Sciatic nerve (tissue), 2 donors: Measurements from ENCODE around the gene XIRP1. TPM values are rescaled to one million over a fixed set of nuclear protein-coding genes. Genes with fewer than 3 reads are reported as not detected.

ENCODE experiments used
- ATAC-seq: fragments of 200-7000 bp; cut with Tn5 transposase; one replicate; pipeline ENCODE4 v1.9.1; 2020; ENCODE audit warnings: mild to moderate bottlenecking, moderate library complexity
- DNase-seq: peaks from one replicate; pipeline ENCODE4 v3.0.0-alpha.2; 2020; ENCODE audit warnings: low spot score
- intact Hi-C: fragments of 100-400 bp; cut with DNase I; formaldehyde crosslinking; loops from one replicate; pipeline ENCODE4 v1.14.2; 2022
- total RNA-seq: library from RNA; stranded (reverse); fragmentation: NEBNext Ultra II Directional; extraction: Animal tissue kit (Norgen Biotek cat#: 25700); gene quantifications from one replicate; pipeline ENCODE4 v1.2.1, GENCODE V29; 2021
- donor health status: DM: no; HTN: no; CAD: no.
- donor health status: DM: no; HTN: no; CAD: no.

XIRP1 gene
- total RNA-seq, 1 donor from 2014 or later, result 0.04 TPM

DNA sequence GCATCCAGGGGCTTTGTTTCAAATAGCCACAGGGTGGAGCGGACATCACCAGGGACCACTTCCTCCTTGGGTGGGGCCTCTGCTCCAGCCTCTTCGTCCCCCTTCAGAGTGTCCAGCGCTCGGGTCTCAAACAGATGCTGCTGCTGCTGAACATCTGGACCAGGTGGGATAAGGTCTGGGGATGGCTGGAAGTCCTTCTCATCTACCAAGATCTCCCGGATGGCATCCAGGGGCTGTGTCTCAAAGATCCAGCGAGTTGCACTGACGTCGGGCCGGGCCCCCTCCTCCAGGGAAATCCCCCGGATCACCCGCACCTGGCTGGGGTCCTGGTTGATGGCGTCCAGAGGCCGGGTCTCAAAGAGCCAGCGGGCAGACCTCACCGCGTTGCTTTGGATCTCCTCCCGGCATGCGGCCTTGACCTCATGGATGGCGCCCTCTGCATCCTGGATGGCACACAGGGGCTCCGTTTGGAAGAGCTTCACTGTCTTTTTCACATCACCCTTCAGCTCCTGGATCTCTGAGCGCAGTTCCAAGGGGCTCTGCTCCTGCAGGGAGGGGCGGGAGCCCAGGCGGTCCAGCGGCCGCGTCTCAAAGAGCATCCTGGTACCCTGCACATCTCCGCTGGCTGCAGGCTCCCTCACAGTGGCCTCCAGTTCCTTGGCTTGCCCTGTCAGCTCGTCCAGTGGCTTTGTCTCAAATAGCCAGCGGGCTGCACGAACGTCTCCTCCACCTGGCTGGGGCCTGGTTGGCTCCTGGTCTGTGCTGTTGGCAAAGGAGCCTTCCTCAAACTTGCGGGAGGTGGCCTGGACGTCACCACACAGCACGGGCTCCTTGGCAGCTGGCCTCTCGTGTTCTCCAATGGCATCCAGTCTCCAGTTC, 3.9 kb downstream of the XIRP1 start:
- intact Hi-C loops, result loop anchor here (5.0 kb wide), 1 partner anchor 104 kb away; no protein-coding TSS in a partner anchor
- ATAC-seq (no peak), DNase-seq (no peak)

DNA sequence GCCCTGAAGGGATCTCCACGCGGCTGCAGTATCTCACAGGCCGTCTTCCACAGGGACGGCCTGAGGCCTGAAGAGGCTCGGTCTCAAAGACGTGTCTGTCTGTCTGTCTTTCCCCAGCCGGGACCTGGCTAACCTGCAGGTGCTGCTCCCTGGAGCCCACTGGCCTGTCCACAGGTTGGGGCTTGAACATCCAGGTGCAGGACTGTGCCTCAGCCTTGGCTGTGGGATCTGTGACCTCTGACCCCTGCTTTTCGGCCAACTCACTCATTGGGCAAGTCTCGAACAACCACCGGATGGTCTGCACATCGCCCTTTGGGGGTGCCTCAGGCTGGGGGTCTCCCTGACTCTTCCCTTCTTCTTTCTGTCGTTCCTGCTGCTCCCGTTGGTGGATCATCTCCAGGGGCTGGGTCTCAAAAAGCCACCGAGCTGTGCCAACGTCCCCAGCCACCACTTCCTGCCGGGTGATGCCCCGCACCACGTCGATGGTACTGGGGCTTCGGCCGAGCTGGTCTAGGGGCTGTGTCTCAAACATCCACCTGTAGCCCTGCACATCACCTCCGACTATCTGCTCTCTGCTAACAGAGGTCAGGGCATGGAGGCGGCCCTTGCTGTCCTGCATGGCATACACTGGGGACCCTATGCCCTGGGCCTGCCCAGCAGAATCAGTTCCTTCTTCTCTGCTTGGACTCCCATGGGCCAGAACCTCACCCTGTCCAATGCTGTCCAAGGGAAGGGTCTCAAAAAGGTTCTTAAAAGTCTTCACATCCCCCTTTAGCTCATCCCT, 4.8 kb downstream of the XIRP1 start:
- DNase-seq, result no peak
- ATAC-seq, result no peak
- intact Hi-C loops, result loop anchor here (5.0 kb wide), 1 partner anchor 105 kb away; no protein-coding TSS in a partner anchor

DNA sequence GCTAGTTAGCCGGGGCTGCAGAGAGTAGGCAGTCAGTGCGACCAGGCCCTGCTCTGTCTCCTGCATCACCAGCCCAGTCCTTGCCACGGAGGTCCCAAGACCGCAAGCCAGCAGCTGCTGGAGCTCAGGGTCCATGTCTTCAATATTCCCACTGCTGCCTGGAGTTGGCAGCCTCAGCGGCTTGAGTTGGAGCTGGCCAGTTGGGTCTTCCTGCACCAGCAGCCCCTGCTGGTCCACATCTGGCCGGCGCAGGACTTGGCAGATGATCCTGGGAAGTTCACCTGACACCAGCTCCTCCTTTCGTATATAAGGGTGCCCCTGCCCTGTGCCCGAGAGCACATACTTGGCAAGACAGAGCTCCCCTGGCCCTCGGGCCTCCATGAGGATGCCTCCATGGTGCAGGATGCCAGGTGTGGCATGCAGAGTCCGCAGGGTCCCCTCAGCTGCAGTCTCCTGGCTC, 5.7 kb downstream of the XIRP1 start:
- intact Hi-C loops, result loop anchor here (5.0 kb wide), 1 partner anchor 106 kb away; no protein-coding TSS in a partner anchor

DNA sequence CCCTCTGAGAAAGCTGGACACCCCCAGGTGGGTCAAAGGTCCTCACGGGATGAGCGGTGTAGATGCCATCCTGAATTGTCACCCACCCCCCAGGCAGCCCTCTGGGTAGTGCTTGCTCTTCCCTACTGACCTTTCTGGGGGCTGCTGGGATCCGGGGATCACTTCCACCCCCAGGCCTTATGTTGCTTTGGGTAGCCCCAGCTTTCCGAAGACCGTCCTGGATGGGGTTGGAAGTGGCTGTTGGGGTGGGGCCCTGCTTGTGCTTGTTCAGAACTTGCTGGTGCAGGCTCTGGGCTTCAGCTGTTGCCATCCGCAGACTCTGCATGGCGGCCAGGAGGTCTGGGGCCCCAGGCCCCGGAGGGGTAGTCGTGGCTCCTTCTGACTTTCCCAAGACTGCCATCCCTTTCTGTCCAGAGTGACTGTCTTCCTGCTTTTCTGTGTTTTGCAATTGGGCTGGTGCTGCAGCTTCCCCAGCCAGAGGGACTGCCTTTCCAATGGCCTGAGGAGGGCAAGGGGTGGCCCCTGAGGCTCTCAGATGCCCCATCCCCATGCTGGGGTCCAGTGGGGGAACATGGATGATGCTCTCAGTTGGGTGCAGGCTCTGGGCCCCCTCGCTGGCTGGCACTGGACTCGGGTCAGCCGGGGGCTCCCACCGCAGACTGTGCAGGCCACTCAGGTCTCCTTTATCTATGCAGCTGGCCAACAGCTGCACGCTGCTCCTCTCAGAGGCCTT, 6.3 kb downstream of the XIRP1 start:
- DNase-seq, result no peak
- ATAC-seq, result no peak
- intact Hi-C loops, result loop anchor here (5.0 kb wide), 1 partner anchor 106 kb away; no protein-coding TSS in a partner anchor

More for the DNA sequence above, 5.7 kb downstream of the XIRP1 start:
- ATAC-seq (no peak), DNase-seq (no peak)

DNA sequence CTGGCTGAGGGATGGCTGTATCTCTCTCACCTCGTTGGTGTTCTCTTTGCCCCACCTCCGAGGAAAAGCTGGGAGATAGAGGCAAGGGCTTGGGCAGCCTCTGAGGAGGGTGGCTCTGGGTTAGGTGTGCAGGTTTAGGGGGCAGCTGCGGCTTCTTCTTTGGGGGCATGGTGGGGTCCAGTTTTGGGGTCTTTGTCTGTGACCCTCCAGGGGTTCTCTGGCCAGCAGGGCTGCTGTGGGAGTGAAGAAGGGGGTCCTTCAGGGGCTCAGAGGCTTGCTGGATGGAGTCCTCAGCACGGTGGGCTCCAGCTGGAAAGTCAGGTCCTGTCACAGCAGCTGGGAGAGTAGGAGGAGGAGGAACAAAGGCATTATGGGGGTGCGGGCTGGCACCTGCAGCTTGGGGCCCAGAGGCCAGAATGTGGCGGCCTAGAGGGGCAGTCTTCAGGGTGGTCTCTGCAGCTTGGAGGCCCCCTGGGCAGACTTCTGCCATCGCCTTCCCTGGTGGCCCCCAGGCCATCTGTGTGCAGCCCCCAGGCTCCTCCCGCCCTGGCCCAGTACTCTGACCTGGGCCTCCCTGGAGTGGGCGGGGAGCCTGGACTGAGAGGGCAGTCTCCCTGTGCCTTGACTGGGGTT, 7.0 kb downstream of the XIRP1 start:
- intact Hi-C loops, result loop anchor here (5.0 kb wide), 1 partner anchor 107 kb away; no protein-coding TSS in a partner anchor
- DNase-seq, result no peak
- ATAC-seq, result no peak

DNA sequence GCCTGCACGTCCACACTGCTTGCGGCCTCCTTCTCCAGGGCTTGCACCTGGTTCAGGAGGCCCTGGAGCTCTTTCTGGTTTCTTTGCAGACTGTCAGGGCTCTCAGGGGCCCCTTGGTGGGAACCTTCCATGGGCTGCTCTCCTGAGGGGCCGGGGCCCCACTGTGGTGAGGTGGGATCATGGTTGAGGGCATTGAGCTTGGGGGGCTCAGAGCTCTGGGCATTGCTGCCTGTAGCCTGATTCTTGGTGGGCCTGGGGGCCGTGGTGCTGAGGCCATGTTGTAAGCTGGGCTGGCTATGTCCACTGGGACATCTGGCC, 7.5 kb downstream of the XIRP1 start:
- DNase-seq (no peak), ATAC-seq (no peak)
- intact Hi-C loops, result loop anchor here (5.0 kb wide), 1 partner anchor 107 kb away; no protein-coding TSS in a partner anchor

DNA sequence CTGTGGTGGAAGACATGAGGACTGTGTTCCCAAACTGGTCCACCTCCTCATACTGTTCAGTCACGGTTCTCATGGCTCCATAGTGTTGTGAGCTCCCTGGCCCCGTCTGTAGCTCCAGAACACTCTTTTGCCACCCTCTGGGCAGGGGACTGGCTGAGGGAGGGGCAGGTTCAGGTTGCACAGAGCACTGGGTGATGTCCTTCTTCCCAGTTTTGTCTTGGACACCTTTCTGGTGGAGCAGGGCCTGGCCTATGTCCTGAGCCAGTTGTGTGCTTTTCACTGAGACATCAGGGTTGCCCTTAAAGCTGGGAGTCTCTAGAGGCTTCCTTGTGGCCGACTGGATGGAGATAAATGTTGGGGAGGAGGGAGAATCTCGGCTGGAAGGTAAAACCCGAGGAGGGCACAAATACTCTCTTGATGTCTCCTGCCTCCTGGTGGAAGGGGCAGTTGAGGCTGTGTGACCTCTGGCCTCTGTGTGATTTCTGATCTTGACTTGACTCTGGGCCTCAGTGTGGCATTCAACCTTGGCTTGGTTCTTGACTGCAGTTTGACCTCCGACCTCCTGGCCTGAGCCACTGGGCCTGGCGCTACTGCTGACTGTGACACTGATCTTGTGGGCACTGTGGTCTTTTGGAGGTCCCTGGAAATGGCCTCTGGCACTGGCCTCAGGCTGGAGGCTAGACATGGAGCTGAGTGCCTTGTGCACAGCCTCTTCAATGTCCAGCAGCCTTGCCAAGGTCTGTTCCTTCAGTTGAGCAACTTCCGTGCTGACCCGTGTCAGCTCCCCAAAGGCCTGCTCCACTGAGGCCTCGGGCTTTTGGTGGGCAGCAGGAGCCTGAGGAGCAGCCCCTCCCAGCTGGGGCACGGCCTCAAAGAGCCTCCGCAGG, 8.1 kb downstream of the XIRP1 start:
- DNase-seq (no peak), ATAC-seq (no peak)
- intact Hi-C loops, result no loop called here

DNA sequence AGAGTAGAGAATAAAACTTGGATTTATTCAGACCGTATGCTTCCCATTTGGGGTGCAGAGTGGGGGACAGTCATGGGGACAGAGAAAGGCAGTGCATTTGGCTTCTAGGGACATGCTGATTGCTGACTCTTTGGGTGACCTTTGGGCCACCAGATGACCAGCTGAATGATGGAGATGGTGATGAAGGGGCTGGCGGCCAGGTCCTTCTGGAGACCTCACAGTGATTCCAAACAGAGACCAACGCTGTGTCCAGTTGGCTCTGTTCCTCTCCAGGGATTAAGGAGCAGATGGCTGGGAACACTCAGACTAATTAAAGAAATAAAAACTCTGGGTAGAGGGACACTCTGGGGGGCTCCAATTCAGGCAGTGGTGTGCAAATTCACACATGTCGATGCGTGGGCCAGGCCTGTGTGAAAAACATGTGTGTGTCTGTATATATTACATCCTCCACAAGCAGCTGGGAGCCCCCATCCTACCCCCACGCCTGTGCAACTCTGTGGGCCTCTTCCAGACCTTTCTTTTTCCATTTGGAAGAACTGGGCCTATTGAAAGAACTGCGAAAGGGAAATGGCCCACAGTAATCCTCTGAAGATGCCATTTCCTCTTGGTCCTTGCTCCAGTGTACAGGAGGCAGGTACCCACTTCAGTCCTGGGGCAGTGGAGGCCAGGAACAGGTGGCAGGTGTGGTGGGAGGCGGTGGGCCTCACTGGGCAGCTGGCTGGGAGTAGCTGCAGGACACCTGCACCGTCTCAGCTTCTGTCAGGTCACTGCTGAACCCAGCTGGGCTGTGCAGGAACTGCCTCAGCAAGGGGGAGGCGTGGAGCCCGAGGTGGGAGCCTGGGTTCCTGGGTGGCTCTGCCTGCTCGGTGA, 8.9 kb downstream of the XIRP1 start:
- intact Hi-C loops, result no loop called here
- no peak for DNase-seq
- ATAC-seq, result no peak

DNA sequence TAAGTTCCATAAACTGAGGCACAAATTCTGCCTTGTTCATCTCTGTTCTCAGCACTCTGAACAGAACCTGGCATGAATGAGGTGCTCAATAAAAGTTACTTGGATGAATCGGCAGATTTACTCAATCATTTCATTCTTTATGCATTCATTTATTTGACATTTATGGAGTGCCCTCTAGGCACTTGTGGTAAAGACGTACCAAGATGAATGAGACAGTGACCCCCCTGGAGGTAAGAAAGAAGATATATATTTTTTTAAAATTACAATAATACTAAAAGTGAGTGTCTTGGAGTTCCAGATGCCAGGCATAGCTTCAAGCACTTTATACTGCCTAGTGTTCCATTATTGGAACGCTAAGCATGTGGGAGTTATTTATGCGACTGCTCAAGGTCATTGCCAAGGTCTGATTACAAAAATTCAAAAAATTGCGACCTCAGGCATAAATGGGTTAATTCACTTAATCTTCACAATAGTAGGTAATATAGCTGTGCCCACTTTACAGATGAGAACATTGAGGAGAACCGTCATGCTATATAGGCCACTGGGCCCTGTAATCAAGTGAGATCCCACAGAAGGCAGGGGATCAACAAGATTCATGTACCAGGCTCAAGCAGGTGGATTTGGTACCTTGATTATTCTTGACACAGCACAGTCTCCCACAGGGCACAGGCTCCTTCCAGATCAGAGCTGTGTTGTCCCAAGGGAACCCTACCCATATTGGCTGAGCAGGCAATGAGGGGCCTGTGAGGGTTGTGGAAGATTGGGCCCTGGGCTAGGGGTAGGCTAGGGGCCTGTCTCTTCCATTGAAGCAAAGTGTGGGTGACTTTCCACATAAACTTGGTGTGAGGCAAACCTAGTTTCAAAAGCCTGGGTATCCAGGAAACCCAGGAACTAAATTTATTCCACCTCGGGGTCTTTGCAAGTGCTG, 10.7 kb downstream of the XIRP1 start:
- DNase-seq (no peak), ATAC-seq (no peak)
- intact Hi-C loops, result no loop called here

DNA sequence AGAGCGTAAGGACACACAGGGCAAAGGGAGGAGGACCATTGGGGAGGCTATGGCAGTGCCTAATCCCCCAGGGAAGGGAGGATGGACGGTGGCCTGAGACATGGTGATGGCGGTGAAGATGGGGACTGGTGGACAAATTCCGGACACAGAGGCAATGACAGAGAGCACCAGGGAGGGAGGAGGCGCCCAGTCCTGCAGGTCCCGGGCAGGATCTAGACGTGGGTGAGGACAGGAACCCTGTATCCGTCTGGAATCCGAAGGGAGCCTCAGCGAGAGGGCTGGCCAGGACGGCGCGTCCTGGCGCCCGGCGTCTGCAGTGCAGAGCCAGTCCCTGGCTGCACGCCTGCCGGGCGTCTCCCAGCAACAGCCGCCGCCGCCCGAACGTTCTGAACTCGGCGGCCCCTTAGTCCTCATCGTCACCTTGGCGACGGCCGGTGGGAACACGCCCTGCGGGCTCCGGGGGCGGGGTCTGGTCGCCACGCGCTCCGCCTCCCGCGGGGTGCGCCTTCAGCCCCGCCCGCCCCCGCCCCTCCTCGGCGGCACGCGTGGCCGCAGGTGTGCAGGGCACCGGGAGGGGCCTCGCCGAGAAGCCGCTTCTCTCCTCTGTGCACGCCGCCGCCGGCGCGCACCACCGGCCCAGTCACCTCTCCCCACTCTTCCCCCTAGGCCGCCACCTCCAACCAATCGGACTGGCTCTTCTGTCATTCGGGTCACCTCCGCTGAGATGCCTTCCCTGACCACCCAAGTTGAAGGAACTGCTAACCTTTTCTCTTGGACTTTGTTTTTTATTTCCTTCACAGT, 11.6 kb downstream of the XIRP1 start:
- DNase-seq (peak; percentile 91), ATAC-seq (peak; percentile 84)
- intact Hi-C loops, result no loop called here

DNA sequence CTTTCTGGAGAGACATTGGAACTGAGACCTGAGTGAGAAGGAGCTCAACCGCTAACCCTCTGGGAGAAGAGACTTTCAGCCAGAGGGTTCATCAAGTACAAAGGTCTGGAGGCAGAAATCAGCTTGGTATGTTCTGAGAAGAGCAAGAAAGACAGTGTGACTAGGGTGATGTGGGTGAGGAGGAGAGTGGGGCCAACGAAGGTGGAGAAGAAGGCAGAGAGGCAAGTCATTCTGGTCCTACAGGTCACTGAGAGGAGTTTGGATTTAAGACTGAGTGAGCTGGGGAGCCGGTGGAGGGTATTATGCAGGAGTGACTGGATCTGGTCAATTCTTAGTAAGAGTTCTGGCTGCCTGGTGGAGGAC, 12.2 kb downstream of the XIRP1 start:
- intact Hi-C loops, result no loop called here
- no peak for DNase-seq
- no peak for ATAC-seq

DNA sequence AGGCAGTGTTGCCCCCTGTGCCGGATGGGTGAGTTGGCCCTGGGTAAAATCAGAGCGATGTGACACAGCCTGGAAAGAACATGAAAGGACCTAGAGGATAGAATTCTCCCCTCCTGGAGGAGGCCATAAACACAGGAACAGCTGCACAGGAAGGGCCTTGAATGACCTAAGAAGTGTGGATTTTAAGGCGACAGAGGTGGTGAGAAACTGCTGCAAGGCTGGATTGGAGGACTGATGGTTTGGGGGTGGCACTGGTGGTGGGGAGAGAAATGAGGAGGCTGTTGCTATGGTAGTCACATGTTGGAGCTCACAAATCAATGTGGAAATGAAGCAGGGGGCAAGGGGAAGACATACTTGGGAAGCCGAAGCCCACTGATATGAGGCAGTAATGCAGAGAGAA, 13.8 kb downstream of the XIRP1 start:
- intact Hi-C loops, result no loop called here
- DNase-seq (no peak), ATAC-seq (no peak)

DNA sequence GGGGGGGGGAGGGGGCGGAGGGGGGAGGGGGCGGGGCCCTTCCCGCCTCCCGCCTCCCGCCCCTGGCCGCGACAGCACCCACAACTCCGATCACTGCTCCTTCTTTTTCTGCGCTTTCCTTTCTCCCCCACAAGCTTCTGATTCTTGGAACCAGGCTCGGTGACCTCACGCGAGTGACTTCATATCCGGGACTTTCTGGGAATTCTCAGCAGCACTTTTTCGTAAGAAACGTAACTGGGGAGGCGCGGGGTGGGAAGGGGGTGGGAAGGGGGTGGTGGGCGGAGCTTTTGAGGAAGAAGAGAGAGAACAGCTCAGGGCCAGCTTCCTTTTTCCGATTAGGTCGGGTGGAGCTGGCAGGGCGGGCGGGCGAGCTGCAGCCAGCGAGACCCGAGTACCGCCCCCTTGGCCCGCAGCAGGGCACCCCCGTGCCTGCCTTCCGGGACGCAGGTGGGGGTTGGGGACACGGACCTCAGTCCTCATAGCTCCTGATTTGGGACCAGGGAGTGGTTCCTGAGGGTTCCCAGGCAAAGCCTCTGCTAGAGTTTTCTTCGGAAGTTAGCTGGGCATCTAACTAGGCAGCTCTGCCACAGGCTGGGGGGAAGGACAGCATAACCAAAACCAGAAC, 14.6 kb downstream of the XIRP1 start:
- ATAC-seq, result peak; percentile 89
- intact Hi-C loops, result no loop called here

DNA sequence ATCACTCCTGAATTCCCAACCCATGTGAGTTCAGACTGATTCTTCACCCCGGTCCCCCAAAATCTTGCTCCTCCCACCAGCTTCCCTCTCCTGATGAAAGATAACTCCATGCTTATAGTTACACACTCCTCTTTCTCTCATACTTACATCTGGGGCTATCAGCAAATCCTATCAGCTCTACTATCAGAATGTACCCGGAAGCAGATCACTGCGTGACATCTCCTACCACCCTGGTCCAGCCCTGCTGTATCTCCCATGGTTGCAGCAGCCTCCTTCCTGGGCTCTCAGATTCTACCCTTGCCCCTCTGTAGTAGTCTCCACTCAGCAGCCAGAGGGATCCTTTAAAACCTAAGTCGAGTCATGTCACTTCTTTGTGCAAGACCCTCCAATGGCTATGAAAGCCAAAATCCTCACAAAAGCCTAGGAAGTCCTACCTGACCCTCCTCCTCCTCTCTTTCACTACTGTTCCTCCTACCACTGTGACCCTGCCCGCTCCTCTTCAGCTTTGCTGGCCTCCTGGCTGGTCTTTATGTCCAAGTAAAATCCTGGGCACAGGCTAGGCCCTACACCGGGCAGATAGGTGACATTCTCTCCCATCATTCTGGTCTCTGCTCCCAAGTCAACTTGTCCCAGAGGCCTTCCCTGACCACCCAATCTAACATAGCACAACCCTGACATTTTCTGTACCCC, 16.2 kb downstream of the XIRP1 start:
- ATAC-seq (no peak), DNase-seq (no peak)
- intact Hi-C loops, result no loop called here

More for the DNA sequence above, 14.6 kb downstream of the XIRP1 start:
- DNase-seq, result peak; percentile 92
